Measurements from ENCODE around the gene NCK1.
A peak's percentile ranks its signal among the peaks of the same experiment; 100 is the strongest.

NCK1 gene

DNA sequence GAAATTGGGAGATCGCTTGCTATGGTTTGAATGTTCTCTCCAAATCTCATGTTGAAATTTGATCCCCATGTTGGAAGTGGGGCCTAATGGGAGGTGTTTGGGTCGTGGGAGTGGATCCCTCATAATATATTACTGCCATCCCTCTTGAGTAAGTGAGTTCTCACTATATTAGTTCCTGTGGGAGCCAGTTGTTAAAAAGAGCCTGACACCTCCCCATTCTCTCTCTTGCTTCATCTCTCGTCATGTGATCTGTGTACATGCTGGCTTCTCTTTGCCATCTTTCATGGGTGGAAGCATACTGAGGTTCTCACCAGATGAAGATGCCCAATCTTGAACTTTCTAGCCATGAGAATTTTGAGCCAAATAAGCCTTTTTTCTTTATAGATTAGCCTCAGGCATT lies 52.7 kb downstream of the NCK1 start:
- Histone ChIP-seq H3K27ac (ENCODE audit: low read depth, low read length) (no peak overlapping the region), H3K27me3 (ENCODE audit: control insufficient read depth in 1 of 2, insufficient read depth in 2 of 2, low read length in 2 of 2) (no peaks in the 10 kb centered on the region), H3K9ac (ENCODE audit: low read length) (no peak overlapping the region), H3K4me3 (ENCODE audit: low read depth in 1 of 2, low read length in 2 of 2) (no peak overlapping the region), H3K9me3 (ENCODE audit: low read length) (no peaks in the 10 kb centered on the region), H3K4me1 (ENCODE audit: insufficient read depth, low read length) (peaks cover 7% of the 10 kb centered on the region), H3K36me3 (ENCODE audit: insufficient read depth, low read length) (no peaks in the 10 kb centered on the region)

DNA sequence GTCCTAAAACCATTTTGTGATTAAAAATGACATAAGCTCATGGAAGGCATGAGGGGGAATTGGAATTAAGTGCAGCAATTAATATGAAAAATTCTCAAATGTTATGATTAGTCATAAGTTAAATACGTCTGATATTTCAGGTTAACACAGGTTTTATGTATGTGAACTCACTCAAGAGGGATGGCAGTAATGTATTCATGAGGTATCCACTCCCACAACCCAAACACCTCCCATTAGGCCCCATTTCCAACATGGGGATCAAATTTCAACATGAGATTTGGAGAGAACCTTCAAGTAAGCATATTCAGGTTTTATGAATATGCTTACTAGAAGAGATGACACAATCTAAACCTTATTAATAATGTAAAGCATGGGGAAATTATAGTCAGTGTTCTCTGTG lies 54.2 kb downstream of the NCK1 start:
- Histone ChIP-seq H3K27me3 (ENCODE audit: control insufficient read depth in 1 of 2, insufficient read depth in 2 of 2, low read length in 2 of 2) (no peaks in the 10 kb centered on the region), H3K27ac (ENCODE audit: low read depth, low read length) (no peak overlapping the region), H3K9me3 (ENCODE audit: low read length) (no peaks in the 10 kb centered on the region), H3K36me3 (ENCODE audit: insufficient read depth, low read length) (no peaks in the 10 kb centered on the region), H3K9ac (ENCODE audit: low read length) (no peak overlapping the region), H3K4me1 (ENCODE audit: insufficient read depth, low read length) (peaks cover 7% of the 10 kb centered on the region), H3K4me3 (ENCODE audit: low read depth in 1 of 2, low read length in 2 of 2) (no peak overlapping the region)

DNA sequence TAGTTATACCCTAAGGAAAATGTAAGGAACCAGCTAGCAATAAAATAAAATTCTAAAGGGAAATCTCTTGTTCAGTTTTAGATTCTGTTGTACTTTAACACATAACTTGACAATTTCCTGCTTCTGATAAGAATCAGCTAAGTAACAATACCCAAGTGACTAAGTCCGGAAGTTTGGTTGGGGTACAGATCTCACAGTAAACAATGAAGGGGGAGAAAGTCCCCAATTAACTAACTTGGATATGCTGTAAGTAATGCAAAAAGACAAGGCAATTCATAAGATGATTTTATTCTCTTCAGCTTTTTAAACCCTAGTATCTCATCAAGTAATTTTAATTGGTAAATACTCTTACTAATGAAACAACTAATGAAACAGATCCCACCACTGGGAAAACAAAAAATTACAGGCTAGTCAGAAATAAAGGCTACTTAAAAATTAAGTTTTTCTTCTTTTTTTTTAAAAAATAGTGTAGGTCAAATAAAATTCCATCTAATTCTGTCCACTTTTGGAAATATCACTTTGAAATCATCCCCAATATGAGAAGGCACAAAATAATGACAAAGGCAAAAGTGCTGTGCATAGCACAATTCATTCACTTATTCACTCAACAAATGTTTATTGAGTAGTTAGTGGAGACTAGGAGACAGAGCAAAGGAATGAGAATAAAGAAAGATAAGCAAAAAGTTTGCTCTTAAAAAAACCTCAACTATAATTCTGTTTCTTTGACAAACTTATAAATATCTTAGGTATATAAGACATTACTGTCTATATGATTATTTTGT lies 58.0 kb downstream of the NCK1 start:
- Histone ChIP-seq H3K9me3 (ENCODE audit: low read length) (no peaks in the 10 kb centered on the region), H3K27me3 (ENCODE audit: control insufficient read depth in 1 of 2, insufficient read depth in 2 of 2, low read length in 2 of 2) (no peaks in the 10 kb centered on the region), H3K4me1 (ENCODE audit: insufficient read depth, low read length) (peaks cover 7% of the 10 kb centered on the region), H3K36me3 (ENCODE audit: insufficient read depth, low read length) (no peaks in the 10 kb centered on the region), H3K27ac (ENCODE audit: low read depth, low read length) (no peak overlapping the region), H3K9ac (ENCODE audit: low read length) (no peak overlapping the region), H3K4me3 (ENCODE audit: low read depth in 1 of 2, low read length in 2 of 2) (no peak overlapping the region)

DNA sequence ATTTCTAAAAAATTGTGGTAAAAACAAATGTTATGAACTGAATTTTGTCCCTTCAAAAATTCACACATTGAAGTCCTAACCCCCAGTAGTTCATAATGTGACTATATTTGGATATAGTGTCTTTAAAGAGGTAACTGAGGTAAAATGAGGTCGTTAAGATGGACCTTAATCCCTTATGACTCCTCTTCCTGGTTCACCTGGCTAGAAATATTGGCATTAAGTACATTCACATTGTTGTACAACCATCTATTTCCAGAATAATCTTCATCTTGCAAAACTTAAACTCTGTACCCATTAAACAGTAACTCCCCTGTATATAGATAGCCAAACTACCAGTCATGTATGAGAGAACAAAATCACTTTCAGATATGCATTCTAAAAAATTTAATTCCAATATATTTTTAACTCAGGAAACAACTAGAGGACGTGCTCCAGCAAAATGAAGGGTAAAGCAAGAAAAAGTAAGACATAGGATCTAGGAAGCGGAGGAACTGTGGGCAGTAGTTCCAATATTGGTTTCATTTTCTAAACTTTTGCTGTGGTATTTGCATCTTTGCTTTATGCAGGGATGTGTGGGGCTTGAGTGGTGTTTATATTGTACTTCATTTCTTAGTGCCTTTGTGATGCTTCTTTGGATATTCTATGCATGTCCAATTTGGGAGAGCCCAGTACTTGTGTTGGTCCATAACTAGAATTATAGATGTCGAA lies 59.0 kb downstream of the NCK1 start:
- Histone ChIP-seq H3K4me3 (ENCODE audit: low read depth in 1 of 2, low read length in 2 of 2) (no peak overlapping the region), H3K27ac (ENCODE audit: low read depth, low read length) (no peak overlapping the region), H3K36me3 (ENCODE audit: insufficient read depth, low read length) (no peaks in the 10 kb centered on the region), H3K27me3 (ENCODE audit: control insufficient read depth in 1 of 2, insufficient read depth in 2 of 2, low read length in 2 of 2) (no peaks in the 10 kb centered on the region), H3K9me3 (ENCODE audit: low read length) (no peaks in the 10 kb centered on the region), H3K4me1 (ENCODE audit: insufficient read depth, low read length) (peaks cover 7% of the 10 kb centered on the region), H3K9ac (ENCODE audit: low read length) (no peak overlapping the region)

DNA sequence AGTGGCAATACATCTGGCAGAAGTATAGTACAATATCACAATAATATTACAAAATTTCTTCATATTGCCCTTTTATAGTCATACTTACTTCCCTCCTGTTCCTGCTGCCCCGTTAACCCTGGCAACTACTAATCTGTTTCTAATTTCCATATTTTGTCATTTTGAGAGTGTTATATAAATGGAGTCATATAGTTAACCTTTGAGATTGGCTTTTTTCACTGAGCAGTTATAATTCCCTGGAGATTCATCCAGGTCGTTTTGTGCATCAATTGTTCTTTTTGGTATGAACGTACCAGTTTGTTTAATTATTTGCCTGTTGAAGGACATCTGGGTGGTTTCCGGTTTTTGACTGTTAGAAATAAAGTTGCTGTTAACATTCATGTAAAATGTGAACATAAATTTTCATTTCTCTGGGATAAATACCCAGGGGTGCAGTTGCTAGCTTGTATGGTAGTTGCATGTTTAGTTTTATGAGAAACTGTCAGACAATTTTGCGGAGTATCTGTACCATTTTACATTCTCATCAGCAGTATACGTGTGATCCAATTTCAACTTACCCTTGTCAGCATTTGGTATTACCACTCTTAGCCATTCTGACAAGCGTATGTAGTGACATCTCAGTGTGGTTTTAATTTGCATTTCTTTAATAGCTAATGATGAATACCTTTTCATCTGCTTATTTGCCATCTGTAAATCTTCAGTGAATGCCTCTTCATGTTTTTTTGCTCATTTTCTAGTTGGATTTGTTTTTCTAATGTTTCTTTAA lies 63.6 kb downstream of the NCK1 start:
- H3K27me3 ChIP-seq (ENCODE audit: control insufficient read depth in 1 of 2, insufficient read depth in 2 of 2, low read length in 2 of 2), result no peaks in the 10 kb centered on the region
- no peak overlapping the region for H3K27ac ChIP-seq (ENCODE audit: low read depth, low read length)
- no peaks in the 10 kb centered on the region for H3K36me3 ChIP-seq (ENCODE audit: insufficient read depth, low read length)
- H3K9me3 ChIP-seq (ENCODE audit: low read length), result no peaks in the 10 kb centered on the region
- H3K9ac ChIP-seq (ENCODE audit: low read length), result no peak overlapping the region
- H3K4me1 ChIP-seq (ENCODE audit: insufficient read depth, low read length), result peaks cover 6% of the 10 kb centered on the region
- no peak overlapping the region for H3K4me3 ChIP-seq (ENCODE audit: low read depth in 1 of 2, low read length in 2 of 2)

DNA sequence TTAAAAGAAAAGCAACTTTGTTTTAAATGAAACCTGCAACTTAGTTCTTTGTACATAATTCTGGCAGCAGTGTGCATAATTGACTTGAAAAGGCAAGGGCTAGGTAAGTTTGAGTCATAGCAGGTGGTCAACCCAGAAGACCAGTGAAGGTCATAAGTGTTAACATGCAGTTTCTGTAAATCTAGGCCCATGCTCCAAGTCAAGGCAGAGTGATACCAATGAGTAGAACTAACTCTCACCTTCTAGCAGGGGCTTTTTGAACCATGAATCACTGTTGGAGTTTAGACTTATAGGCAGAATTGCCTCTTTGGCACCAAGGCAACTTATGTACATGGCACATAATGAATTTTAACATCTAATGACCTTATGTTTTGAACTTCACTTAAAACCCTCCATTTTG lies 66.2 kb downstream of the NCK1 start:
- no peaks in the 10 kb centered on the region for H3K36me3 ChIP-seq (ENCODE audit: insufficient read depth, low read length)
- H3K9ac ChIP-seq (ENCODE audit: low read length), result no peak overlapping the region
- H3K9me3 ChIP-seq (ENCODE audit: low read length), result no peaks in the 10 kb centered on the region
- no peaks in the 10 kb centered on the region for H3K27me3 ChIP-seq (ENCODE audit: control insufficient read depth in 1 of 2, insufficient read depth in 2 of 2, low read length in 2 of 2)
- peaks cover 21% of the 10 kb centered on the region for H3K4me1 ChIP-seq (ENCODE audit: insufficient read depth, low read length)
- H3K27ac ChIP-seq (ENCODE audit: low read depth, low read length), result no peak overlapping the region
- H3K4me3 ChIP-seq (ENCODE audit: low read depth in 1 of 2, low read length in 2 of 2), result no peak overlapping the region

DNA sequence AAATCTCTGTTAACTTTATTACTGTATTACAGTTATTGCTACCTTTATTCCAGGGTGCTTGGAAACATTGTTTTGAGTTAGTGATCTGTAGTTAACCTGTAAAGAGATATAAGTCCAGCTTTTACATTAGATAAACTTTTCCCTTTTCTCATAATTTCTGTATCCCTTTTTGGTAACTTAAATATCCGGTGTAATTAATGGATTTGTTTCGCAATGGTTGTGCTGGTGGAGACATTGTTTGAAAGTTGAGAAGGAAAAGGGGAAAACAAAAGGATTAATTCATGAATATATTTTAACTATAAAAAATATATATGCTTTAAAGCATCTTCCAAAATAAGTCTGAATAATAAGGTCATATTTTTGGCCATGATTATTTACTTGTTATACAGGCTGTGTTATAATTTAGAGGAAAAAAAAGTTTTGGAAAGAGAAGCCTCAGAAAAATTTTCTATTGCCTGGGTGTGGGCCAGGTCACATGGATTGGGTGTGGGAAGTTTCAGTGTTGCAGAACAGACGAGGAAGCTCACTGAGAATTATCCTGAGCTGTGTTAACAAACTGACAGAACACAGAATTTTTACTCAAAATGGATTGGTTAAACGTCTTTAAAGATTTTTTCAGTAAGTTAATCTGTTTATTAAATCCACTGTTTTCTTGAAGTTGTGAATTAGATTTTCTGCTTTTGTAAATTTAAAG lies 68.1 kb downstream of the NCK1 start:
- Histone ChIP-seq H3K9ac (ENCODE audit: low read length) (no peak overlapping the region), H3K9me3 (ENCODE audit: low read length) (no peaks in the 10 kb centered on the region), H3K36me3 (ENCODE audit: insufficient read depth, low read length) (no peaks in the 10 kb centered on the region), H3K4me3 (ENCODE audit: low read depth in 1 of 2, low read length in 2 of 2) (no peak overlapping the region), H3K27me3 (ENCODE audit: control insufficient read depth in 1 of 2, insufficient read depth in 2 of 2, low read length in 2 of 2) (no peaks in the 10 kb centered on the region), H3K27ac (ENCODE audit: low read depth, low read length) (no peak overlapping the region), H3K4me1 (ENCODE audit: insufficient read depth, low read length) (peaks cover 22% of the 10 kb centered on the region)

DNA sequence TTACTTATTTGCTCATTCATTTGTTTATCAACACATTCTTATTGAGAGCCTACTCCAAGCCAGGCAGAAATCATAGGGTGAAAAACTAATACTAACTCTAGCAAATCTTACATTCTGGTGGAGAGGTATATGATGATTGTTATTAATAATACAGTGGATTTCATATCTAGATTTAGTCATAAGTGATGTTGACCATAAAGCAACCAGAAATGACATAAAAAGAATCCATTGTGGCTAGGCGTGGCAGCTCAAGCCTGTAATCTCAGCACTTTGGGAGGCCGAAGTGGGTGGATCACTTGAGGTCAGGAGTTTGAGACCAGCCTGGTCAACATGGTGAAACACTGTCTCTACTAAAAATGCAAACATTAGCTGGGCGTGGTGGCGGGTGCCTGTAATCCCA lies 69.6 kb downstream of the NCK1 start:
- Histone ChIP-seq H3K9ac (ENCODE audit: low read length) (no peak overlapping the region), H3K36me3 (ENCODE audit: insufficient read depth, low read length) (no peaks in the 10 kb centered on the region), H3K4me1 (ENCODE audit: insufficient read depth, low read length) (peaks cover 22% of the 10 kb centered on the region), H3K4me3 (ENCODE audit: low read depth in 1 of 2, low read length in 2 of 2) (peak overlapping the region in 1 of 2 donors; percentile 11), H3K27ac (ENCODE audit: low read depth, low read length) (no peak overlapping the region), H3K27me3 (ENCODE audit: control insufficient read depth in 1 of 2, insufficient read depth in 2 of 2, low read length in 2 of 2) (no peaks in the 10 kb centered on the region), H3K9me3 (ENCODE audit: low read length) (no peaks in the 10 kb centered on the region)

DNA sequence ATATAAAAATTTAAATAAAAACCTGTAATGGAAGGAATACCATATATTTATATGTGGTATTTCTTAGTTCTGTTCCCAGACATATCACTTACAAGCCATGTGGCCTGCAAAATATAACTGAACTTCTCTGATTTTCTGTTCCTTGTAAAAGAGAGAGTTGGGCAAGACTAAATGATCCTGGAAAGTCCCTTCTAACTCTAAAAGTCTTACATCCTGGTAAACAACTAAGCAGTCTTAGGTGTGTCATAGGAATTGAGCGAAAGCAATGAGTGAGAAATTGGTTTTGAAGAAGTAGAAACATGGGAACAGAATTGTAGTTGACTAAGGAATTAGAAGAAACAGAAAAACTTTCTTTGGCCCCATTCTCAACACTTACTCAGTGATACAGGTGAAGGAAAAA lies 70.5 kb downstream of the NCK1 start:
- Histone ChIP-seq H3K9me3 (ENCODE audit: low read length) (no peaks in the 10 kb centered on the region), H3K4me1 (ENCODE audit: insufficient read depth, low read length) (peaks cover 22% of the 10 kb centered on the region), H3K27me3 (ENCODE audit: control insufficient read depth in 1 of 2, insufficient read depth in 2 of 2, low read length in 2 of 2) (no peaks in the 10 kb centered on the region), H3K36me3 (ENCODE audit: insufficient read depth, low read length) (no peaks in the 10 kb centered on the region), H3K27ac (ENCODE audit: low read depth, low read length) (no peak overlapping the region), H3K9ac (ENCODE audit: low read length) (no peak overlapping the region), H3K4me3 (ENCODE audit: low read depth in 1 of 2, low read length in 2 of 2) (no peak overlapping the region)

DNA sequence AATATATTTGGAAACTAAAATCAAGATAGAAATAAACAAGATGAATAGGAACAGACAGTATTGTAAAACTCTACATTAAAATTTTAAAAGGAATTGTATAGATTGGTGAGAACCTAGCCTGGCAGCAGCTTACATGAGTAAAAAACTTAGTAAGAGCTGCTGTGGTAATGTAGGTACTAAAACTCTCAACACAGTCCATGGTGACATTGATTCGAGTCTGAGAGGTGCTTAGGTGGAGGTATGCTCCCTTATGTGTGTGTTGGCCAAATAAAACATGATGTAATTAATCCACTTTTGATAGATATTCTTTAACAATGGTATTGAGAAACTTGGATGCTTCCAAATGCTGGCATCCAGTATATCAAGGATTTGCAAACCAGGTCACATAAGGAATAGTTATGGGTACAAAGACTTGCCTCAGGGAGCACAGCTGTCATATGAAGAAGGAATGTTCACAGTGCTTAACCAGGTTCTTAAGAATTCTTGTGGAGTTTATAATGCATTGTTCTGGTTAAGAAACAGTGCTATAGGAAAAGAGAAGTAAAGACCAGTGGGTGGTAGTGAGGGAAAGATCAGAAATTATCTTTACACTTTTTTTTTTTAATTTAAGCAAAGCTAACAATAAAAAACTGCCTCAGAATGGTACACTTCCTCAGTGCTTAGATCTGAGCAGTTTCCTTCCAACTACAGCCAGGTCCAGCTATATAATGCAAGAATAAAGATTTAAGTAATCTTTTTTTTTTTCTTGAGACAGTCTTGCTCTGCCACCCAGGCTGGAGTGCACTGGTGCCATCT lies 71.2 kb downstream of the NCK1 start:
- Histone ChIP-seq H3K9ac (ENCODE audit: low read length) (no peak overlapping the region), H3K9me3 (ENCODE audit: low read length) (no peaks in the 10 kb centered on the region), H3K36me3 (ENCODE audit: insufficient read depth, low read length) (no peaks in the 10 kb centered on the region), H3K4me1 (ENCODE audit: insufficient read depth, low read length) (peaks cover 22% of the 10 kb centered on the region), H3K4me3 (ENCODE audit: low read depth in 1 of 2, low read length in 2 of 2) (no peak overlapping the region), H3K27me3 (ENCODE audit: control insufficient read depth in 1 of 2, insufficient read depth in 2 of 2, low read length in 2 of 2) (no peaks in the 10 kb centered on the region), H3K27ac (ENCODE audit: low read depth, low read length) (no peak overlapping the region)
